Type B pancreatic cell (in vitro differentiated cells): ENCODE measurements around the gene C1orf159. TPM values are rescaled to one million over a fixed set of nuclear protein-coding genes. Genes with fewer than 3 reads are reported as not detected.

Experiments used
- DNase-seq: peaks from one replicate; pipeline ENCODE4 v3.0.0; 2021; ENCODE audit warnings: mixed read lengths; ENCODE audit not compliant: unreplicated experiment; ENCODE audit errors: extremely low spot score
- H3K27ac Mint-ChIP-seq: 2 replicates; pipeline ENCODE4 v1.8.0; 2021; ENCODE audit warnings: mild to moderate bottlenecking, mixed read lengths
- H3K27me3 Mint-ChIP-seq: 2 replicates; pipeline ENCODE4 v1.8.0; 2021; ENCODE audit warnings: mixed read lengths
- H3K36me3 Mint-ChIP-seq: 2 replicates; pipeline ENCODE4 v1.8.0; 2021; ENCODE audit warnings: mixed read lengths
- H3K4me1 Mint-ChIP-seq: one replicate; pipeline ENCODE4 v1.8.0; 2021; ENCODE audit warnings: mixed read lengths; ENCODE audit not compliant: unreplicated experiment
- H3K4me3 Mint-ChIP-seq: 2 replicates; pipeline ENCODE4 v1.8.0; 2021; ENCODE audit warnings: mild to moderate bottlenecking, mixed read lengths
- H3K9me3 Mint-ChIP-seq: 2 replicates; pipeline ENCODE4 v1.8.0; 2021; ENCODE audit warnings: mixed read lengths
- CTCF ChIP-seq: fragments of 200-600 bp; sonication (generic); conservative IDR thresholded peaks from 2 replicates; pipeline ENCODE4 v1.5.0; 2021; ENCODE audit warnings: antibody characterized with exemption, mild to moderate bottlenecking
- total RNA-seq: library from RNA; stranded (reverse); gene quantifications from 2 replicates; pipeline ENCODE4 v1.2.1, GENCODE V29; 2021; ENCODE audit warnings: low replicate concordance

C1orf159 gene
- total RNA-seq, 1 donor from 2014 or later, result 21.2 TPM

- H3K27ac Mint-ChIP-seq, result peak overlapping the region; percentile 75
- H3K4me3 Mint-ChIP-seq, result peak overlapping the region; percentile 89
- H3K27me3 Mint-ChIP-seq, result no peaks in the 10 kb centered on the region
- DNase-seq, result no peak
- no peak for TF ChIP-seq CTCF
- no peaks in the 10 kb centered on the region for H3K36me3 Mint-ChIP-seq
- peaks cover 10% of the 10 kb centered on the region for H3K4me1 Mint-ChIP-seq
- H3K9me3 Mint-ChIP-seq, result no peaks in the 10 kb centered on the region
Measured at GRCh38 chr1:1162597-1163537, 47.0 kb upstream of the C1orf159 start.

- Mint-ChIP-seq H3K36me3 (no peaks in the 10 kb centered on the region), H3K27me3 (no peaks in the 10 kb centered on the region), H3K27ac (no peak overlapping the region), H3K9me3 (no peaks in the 10 kb centered on the region), H3K4me3 (no peak overlapping the region), H3K4me1 (peaks cover 10% of the 10 kb centered on the region)
- DNase-seq, result no peak
- TF ChIP-seq CTCF, result no peak
Measured at GRCh38 chr1:1161683-1162079, 45.8 kb upstream of the C1orf159 start.

- no peak overlapping the region for H3K27ac Mint-ChIP-seq
- TF ChIP-seq CTCF, result no peak
Measured at GRCh38 chr1:1161078-1161682, 45.3 kb upstream of the C1orf159 start.

GRCh38 chr1:1160281-1160930 lies 44.5 kb upstream of the C1orf159 start:
- Mint-ChIP-seq H3K4me1 (peaks cover 5% of the 10 kb centered on the region), H3K27ac (no peak overlapping the region), H3K27me3 (no peaks in the 10 kb centered on the region), H3K9me3 (no peaks in the 10 kb centered on the region), H3K36me3 (no peaks in the 10 kb centered on the region), H3K4me3 (no peak overlapping the region)
- no peak for TF ChIP-seq CTCF
- DNase-seq, result no peak

More at GRCh38 chr1:1161078-1161682, 45.3 kb upstream of the C1orf159 start:
- Mint-ChIP-seq H3K9me3 (no peaks in the 10 kb centered on the region), H3K4me1 (peaks cover 10% of the 10 kb centered on the region), H3K27me3 (no peaks in the 10 kb centered on the region), H3K36me3 (no peaks in the 10 kb centered on the region), H3K4me3 (no peak overlapping the region)
- DNase-seq, result no peak

GRCh38 chr1:1157914-1158710 lies 42.2 kb upstream of the C1orf159 start:
- Mint-ChIP-seq H3K4me1 (no peaks in the 10 kb centered on the region), H3K36me3 (no peaks in the 10 kb centered on the region), H3K27ac (no peak overlapping the region), H3K9me3 (peaks cover 4% of the 10 kb centered on the region), H3K4me3 (no peak overlapping the region), H3K27me3 (no peaks in the 10 kb centered on the region)
- DNase-seq, result no peak
- TF ChIP-seq CTCF, result no peak
